ENCODE data around the gene LRRC4. TPM values are rescaled to one million over a fixed set of nuclear protein-coding genes. Genes with fewer than 3 reads are reported as not detected.

LRRC4 gene
- total RNA-seq, 1 donor from 2014 or later, result 1.7 TPM

DNA sequence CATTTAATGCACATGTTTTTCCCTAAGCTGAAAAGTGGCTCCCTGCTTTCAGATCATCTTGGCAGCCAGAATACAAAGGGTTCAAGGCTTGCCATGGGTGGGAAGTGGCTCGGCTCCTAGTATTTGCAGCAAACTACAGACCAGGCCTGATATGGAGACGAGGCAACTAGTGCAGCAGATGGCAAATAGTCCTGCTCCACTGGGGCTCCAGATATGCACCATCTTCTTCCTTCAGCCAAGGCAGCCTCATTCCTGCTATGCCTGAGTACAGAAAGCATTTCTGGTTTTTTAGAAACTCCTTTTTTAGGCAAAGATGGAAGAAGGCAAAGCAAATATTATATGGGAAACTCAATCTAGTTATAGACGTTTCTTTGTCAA lies 23.9 kb downstream of the LRRC4 start:
- DNase-seq (ENCODE audit: low read depth), result no peak

DNA sequence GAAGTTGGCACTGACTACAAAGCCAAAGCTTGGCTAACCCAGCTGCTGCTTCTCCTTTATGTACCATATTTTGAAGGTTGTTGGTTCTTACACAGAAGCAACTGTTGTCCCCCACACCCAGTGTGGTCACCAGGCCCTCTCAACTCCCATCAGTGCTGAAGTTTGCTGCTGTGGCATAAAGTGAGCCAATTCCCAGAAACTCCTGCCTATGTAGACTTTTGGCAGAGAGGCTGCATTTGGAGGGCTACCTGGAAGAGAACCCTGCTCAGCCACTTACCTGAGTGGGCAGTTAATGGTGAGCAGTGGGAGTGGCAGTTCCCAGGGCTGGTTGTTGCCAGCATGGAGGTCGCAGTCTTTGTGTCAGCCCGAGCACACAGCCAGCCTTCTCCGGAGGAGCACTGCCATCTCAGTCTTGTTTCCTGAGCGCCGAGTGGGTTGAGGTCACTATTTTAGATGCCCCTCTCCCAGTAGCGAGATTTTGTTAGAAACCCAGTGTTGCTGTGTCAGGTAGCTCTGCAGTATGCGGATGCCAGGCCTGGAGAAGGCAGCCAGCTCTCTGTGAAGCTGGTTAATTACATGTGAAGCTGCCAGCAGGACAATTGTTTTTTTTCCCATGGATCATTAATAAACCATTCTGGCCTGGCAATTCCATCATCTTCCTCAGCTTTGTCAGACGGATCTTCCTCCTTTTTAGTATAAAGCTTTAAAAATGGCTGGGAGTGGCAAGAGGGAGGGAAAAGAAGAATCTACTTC lies 24.5 kb downstream of the LRRC4 start:
- DNase-seq (ENCODE audit: low read depth), result no peak

DNA sequence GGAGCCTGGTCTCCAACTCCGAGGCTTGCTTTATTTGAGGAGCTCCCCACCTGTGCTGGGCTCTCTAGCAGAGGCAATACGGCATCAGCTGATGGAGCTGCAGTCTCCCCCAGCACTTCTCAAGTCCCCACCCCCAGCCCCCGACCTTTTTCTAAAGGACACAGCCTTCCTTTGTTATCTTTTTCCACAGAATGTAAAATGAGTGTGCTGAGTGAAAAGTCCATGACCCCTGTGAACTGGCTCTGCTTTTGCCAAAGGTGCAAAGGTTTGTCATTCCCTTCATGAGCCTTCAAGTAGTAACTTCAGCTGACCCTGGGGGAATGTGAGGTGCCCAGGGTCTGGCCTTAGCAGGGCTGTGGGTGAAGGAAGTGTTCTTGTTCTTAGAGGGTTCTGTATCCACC lies 25.5 kb downstream of the LRRC4 start:
- no peak for DNase-seq (ENCODE audit: low read depth)

DNA sequence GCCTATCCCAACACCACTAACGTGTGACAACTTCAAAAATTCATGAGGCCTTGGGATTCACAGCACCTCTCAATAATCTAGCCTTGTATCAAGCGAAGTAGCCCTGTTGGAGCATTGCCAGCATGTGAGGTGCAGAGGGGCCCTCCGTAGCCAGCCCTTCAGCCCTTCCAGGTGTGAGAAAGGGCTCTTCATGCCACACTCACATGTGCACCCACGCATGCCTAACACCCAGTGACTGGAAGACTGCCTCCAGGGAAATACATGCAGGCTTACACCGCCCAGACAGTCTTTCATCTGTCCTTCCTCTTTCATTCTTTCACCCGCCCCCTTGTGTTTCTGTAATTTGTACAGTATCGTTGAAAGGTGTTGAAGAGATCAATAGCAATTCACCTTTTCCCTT lies 26.1 kb downstream of the LRRC4 start:
- no peak for DNase-seq (ENCODE audit: low read depth)

DNA sequence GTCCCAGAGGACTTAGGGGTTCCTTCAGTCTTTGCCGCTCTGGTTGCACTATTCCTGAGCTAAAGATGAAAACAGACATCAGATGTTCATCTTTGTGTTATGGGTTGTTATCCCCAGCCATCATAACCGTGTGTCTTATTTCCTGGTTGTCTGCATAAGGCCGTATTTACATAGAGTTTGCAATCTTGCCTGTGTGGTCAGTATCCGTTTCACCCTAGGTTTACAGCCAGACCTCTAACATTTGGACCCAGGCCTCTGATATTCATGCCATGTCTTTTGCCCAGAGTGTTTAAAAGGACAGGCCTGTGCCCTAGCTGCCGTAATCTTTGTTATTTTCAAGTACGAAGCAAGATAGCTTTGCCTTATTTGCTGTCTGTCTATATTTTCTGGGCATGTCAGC lies 26.6 kb downstream of the LRRC4 start:
- DNase-seq (ENCODE audit: low read depth), result no peak

DNA sequence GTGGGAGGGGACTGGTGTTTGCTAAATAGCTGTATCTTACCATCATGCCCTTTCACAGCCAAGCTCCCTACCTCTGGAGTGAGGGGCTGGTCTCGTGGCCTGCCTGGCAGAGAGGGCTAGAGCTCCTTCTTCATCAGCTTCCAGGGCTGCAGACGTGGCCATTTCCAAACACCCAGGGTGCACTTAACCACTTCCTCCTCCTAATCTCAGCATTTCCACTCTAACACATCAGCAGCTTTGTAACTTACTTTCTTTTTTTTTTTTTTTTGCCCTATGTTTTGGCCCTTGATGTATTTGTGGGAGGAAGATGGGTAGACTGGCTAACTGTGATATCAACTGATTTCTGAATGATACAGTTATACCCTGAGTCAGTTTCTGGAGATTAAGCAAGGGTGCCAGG lies 27.4 kb downstream of the LRRC4 start:
- no peak for DNase-seq (ENCODE audit: low read depth)

DNA sequence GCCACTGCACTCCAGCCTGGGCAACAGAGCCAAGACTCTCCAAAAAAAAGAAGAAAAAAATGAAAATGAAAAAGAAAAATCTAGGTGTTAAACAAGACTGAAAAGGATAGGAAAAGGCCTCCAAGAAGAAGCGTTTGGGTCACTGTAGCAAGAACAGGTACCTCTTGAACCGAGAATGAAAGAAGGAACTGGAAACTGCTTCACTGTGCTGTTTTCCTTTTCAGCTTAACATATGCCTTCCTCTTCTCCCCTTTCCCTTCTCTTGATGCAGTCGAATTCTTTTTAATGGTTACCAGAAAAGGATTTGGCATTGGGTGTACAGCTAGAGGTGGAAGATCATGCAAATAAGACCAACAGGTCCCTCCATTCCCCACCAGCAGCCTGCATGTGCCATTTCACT lies 28.1 kb downstream of the LRRC4 start:
- DNase-seq (ENCODE audit: low read depth), result no peak

DNA sequence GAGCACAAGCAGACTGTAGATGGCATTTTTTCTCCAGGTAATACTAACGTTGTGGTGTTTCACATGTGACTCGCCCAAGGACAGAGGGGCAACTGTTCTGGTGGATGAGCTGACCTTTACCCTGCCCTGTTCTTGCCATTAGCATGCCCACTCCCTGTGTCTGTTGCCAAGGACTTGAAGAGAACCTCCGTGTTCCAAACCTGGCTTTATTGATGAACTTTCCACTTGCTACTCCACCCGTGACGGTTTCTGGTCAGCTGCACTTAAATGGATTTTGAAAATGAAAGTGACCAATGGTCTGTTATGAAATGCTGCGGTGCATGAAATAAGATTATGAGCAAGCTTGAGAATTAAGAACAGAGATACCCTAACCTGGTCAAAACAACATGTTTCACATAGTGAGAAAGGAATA lies 30.4 kb downstream of the LRRC4 start:
- DNase-seq (ENCODE audit: low read depth), result no peak

DNA sequence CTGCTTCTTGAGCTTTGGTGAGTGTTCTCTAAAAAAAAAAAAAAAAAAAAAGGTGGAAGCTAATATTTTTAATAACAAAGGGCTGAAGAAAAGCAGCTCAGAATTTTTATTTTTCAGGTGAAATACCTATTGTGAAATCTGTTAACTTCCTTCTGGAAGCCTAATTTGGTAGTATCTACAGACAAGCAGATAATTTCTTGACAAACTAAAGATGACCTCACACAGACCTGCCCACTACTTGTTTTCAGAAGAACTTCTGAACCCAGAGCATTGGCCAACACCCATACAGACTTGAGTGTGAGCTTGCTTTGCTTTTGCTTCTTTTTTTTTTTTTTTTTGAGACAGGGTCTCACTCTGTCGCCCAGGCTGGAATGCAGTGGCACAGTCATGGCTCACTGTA lies 31.2 kb downstream of the LRRC4 start:
- no peak for DNase-seq (ENCODE audit: low read depth)

DNA sequence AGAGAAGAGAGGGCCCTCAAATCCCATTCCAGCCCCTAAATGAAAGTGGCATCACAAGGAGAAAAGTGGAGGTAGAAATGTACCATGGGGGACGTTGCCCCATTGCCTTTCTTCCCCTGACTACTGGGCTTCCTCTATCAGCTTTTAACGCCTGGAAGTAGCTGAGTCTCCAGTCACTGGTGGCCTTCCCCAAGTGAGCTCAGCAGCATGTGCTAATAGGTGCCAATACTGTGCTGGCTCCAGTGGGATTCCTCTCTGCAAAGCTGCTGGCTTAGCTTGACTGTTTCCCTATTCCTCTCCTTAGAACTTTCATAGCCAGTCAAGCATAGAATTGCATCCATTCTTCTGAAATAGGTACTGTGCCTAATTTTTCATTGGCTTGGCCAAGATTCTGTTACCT lies 32.6 kb downstream of the LRRC4 start:
- no peak for DNase-seq (ENCODE audit: low read depth)

DNA sequence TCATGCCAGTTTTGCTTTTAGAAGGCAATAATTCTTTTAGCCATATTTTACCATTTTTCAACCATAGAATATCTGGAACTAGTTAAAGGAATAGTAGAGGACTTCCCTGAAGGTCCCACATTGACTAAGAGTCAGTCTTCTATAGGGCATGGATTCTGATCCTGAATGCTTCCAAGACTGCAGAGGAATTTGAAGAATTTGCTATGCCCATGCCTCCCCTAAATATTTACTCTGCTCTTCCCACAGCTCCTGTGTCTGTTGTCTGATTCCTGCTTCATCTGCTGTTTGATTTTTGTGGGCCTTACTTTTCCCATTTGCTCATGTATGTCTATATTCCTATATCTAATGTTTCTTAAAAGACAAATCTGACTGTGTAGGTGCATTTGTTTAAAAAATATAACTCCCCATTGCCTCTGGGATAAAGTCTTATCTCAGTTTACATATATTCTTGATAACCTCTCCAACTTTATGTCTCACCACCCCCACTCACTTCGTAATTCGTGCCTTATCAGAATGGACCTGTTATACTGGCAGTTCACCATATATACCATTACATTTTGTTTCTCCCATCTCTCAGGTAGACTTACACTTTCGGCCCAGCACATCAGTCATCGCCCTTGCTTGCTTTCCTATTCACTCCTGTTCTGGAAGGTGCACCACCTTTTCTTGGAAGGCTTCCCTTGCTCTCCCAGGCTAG lies 33.9 kb downstream of the LRRC4 start:
- DNase-seq (ENCODE audit: low read depth), result no peak

DNA sequence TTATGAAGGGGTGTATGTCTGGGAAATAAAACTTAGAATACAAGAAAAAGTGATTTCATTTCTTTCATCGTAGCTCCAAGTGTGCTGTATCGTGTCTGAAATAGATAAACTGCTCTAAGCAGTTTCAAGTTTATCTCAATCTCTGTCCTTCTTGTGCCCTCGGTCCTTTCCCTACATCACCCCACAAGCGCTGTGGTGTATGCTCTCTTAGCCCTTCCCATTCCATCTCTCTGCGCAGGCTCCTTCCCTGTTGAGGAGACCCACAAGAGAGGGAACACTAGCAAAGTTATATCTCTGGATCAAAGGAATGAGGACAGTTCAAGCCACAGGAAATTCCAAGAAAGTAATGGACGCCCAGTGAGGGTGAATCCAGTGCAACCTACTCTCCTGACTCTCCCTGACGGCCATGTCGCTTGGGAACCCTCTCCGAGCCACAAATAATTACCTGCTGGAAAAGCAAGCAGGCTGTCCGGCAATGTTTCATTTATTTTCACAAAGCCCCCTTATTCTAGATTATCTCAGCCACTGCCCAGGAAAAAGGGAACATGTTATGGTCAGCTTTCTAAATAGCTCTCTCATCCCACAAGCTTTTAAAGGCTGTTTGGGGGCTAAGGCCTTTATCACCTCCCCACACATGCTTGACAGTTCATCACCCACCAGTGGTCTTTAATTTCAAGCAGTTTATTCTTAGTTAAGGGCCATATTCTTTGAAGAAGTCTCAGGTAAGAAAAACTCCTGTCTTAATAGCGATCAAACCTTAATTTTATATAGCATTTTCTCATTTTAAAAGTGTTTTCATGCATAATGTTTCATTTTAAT lies 34.8 kb downstream of the LRRC4 start:
- no peak for DNase-seq (ENCODE audit: low read depth)

DNA sequence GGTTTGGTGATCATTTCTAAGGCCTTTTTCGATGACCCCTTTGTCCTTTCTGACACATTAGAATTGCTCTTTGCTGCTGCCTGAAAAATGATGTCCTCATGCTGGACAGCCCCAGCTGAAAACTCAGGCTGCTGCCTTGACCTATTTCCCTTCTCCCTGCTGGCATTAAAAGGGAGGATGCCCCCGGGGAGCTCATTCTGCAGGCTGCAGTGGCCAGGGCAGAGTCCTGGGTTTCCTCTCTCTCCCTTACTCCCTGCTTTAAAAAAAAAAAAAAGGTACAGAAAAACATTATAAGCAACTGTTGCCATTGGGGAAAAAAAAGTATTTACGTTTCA lies 35.4 kb downstream of the LRRC4 start:
- DNase-seq (ENCODE audit: low read depth), result no peak

DNA sequence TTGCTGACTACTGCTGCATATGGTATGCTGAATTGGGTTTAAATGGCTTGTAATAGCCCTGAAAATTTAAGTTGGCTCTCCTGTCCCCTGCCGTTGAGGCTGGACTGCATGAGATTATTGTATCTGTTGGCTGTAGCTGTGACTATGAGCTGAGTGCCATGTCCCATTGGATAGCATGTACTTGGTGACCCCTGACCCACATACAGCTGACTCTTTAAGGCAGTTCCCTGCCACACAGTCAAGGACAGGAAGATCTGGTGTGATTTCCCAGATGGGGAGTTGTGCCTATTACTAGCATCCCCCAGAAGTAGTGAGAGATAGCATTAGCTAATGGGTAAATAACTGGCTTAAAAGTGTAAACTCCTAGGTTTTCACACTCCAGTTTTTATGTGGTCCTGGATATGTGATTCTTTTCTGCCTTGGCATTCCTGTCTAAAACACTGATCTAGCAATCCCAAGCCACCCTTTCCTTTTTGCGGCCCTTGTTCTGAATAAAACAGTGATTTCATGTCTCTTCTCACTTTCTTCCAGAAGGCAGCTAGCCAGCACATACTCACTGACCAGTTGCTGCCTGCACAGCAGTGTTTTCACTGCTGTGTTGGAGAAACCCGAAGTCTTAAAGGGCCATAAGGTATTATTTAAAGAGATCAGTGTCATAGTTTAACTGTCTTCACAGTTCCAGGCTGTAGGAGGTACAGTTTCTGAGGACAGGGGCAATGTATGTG lies 35.9 kb downstream of the LRRC4 start:
- DNase-seq (ENCODE audit: low read depth), result peak; percentile 67

DNA sequence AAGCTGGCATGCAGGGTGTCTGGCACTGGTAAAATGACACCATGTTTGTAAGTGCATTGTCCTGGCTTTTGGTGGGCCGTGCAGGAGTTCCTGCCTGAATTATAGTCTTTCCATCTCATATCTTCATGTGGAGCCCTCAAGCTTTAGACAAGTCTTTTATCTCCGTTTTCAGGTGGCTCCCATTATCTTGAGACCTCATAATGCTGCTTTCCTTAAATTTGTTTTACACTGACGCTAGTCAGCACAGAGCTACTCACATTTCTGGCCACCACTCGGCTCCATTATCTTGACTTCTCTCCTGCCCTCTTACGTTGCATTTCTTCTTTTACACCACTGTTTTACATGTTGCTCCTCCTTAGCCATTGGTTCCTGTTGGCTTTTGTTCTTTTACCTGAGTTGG lies 37.2 kb downstream of the LRRC4 start:
- no peak for DNase-seq (ENCODE audit: low read depth)

DNA sequence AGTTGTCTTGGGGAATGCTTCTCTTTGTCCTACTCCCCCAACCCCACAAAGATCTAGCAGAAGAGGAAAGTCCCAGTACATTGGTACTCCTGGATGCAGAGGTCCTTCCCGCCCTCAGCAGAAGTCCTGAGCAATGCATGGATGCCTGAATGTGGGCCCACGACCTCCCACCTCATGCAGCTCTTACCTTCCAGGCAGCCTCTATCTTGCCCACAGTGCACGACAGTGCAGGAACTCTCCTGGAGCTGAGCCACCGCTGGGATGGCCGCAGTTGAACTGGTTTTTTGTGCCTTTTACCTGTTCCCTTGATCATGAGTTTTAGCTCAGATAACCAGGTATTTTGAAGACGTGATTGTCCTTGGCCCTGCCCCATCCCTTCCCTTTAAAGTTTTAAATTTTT lies 37.9 kb downstream of the LRRC4 start:
- no peak for DNase-seq (ENCODE audit: low read depth)

DNA sequence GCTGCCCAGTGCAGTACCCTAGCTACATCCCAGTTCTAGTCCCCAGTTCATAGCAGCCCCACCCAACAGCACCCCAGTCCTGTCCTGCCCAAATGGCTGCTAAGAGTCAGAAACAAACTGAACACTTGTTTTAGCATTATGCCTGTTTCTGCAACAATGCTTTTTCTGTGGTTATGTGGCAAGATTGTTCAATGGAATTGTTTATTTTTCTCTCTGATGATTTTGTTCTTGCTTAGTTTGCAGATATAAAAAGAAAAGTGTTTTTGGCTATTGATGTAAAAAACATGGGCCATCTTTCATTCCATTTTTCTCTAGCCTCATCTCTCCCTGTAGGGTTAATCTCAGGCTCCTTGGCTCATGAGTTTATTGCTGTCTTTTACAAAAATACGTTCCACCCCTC lies 42.5 kb downstream of the LRRC4 start:
- no peak for DNase-seq (ENCODE audit: low read depth)

DNA sequence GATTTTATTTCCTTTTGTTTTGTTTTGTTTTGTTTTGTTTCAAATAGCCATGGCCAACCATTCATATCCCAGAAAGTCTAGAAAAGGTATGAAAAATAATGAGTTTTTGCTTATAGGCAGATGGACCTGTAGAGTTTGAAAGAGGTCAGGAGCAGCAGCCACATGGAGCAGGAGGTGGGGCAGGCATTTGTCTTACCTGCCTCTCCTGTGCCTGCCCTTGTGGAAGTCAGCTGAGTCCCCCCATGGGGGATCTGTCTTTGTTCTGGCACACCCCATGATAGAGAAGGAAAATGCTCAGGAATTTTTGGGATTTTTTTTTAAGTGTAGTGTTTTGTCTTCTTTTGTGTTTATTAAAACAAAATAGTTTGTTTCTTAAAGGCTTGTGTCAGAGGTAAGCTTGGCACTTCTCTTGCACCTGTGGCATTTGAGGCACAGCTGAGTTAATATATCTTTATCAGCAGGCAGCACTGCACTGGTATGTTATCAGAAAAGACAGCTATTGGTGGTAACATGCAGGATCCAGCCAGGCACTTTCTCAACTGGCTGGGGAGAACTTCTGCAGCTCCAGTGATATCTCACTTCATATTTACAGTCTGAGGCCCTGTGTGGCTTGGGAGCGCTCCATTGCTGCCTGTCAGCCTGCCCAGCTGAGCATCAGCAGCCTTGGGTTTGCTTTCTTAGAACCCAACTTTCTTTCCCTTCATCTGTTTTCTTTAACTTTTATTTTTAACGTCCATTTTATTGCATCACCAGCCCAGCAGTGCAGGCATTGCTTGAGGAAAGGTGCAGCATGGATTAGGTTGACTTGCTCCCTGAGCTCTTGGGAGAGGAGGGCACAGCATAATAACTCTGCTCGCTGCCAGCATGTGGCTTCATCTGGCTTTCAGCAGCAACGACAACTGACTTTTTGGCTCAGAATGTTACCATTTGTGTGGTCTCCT lies 44.4 kb downstream of the LRRC4 start:
- DNase-seq (ENCODE audit: low read depth), result no peak

DNA sequence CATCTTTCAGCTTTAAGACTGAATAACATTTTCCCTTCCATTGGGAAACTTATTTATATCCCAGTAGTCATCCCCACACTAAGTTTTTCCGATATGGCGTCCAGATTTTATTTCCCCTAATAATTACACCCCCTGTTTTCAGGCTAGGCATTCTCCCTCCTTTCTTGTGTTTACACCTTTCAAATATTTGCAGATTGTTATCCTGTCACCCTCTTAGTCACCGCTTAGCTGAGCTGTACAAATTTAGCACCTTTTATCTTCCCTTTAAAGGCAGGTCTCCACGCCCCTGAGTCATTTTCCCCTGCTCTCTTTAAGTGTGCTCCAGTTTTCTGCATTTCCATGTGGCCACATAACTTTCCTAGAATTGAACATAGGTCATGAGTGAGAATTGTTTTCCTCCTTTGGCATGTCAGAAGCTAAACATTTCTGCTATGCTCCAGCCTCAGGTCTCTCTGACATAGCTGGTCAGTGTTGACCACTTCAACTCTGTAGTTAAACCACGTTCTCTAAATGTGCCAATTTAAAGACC lies 47.4 kb downstream of the LRRC4 start:
- peak; percentile 52 for DNase-seq (ENCODE audit: low read depth)

DNA sequence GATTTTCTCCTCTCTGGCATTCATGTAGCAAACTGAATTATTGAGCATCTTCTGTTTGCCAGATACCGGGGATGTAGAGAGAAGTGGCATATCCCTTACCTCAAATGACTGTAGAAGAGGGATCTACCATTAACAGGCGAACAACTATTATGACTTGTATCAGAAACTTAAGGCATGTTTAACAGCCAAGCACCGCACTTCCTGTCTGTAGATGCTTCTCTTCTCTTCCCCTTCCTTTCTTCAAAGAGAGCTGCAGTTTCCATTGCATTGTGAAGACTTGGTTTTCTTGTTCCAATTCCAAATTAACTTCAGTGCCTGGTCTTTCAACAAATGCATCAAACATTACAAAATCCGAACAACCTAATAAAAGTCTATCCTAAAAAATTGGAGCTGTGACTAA lies 49.3 kb downstream of the LRRC4 start:
- DNase-seq (ENCODE audit: low read depth), result no peak

Measured in myocyte (in vitro differentiated cells).